Testis (tissue), 3 donors: ENCODE data around the gene MRPL41. TPM values are rescaled to one million over a fixed set of nuclear protein-coding genes. Genes with fewer than 3 reads are reported as not detected.
"Not testable (repeated sequence)": the region's sequence is repeated elsewhere in the genome, so short reads cannot be mapped to it uniquely, and the experiment has no call there.

Source experiments
- DNase-seq: peaks from one replicate; pipeline ENCODE4 v3.0.0-alpha.2; 2019
- H3K27ac ChIP-seq, 2 donors: fragments of 200-600 bp; sonication (generic); one replicate each; pipeline ENCODE4 v1.5.1; 2019
- H3K27me3 ChIP-seq: fragments of 200-600 bp; sonication (generic); one replicate; pipeline ENCODE4 v1.5.1; 2019
- H3K36me3 ChIP-seq: fragments of 200-600 bp; sonication (generic); one replicate; pipeline ENCODE4 v1.5.1; 2017; ENCODE audit warnings: low read depth; ENCODE audit errors: missing control alignments
- H3K4me1 ChIP-seq: fragments of 200-600 bp; sonication (generic); one replicate; pipeline ENCODE4 v1.5.1; 2019
- H3K4me3 ChIP-seq, 2 donors: fragments of 200-600 bp; sonication (generic); one replicate each; pipeline ENCODE4 v1.5.1; 2017 to 2019
- H3K9me3 ChIP-seq: fragments of 200-600 bp; sonication (generic); one replicate; pipeline ENCODE4 v1.5.1; 2017
- CTCF ChIP-seq, 3 experiments: fragments of 450-650 bp in 2 of 3; fragments of 200-600 bp in 1 of 3; sonication (generic) in 1 of 3; IDR thresholded peaks; one replicate each; pipeline ENCODE4 v1.5.1; 2016 to 2019; ENCODE audit warnings: antibody characterized with exemption in 3 of 3, mild to moderate bottlenecking in 2 of 3, moderate library complexity in 1 of 3
- POLR2A ChIP-seq: fragments of 450-650 bp; IDR thresholded peaks from one replicate; pipeline ENCODE4 v1.6.1; 2017; ENCODE audit warnings: antibody characterized with exemption, mild to moderate bottlenecking, moderate library complexity
- WGBS, 2 donors: methylation state at CpG; one replicate each; pipeline ENCODE4 v1.1.5; 2018; 5-methylcytosine and 5-hydroxymethylcytosine counted together
- intact Hi-C: fragments of 100-400 bp; cut with DNase I; formaldehyde crosslinking; loops from one replicate; pipeline ENCODE4 v1.15.1; 2023; ENCODE audit warnings: low total_unique reads
- polyA plus RNA-seq: library from polyadenylated mRNA; stranded (reverse); fragments of 350-450 nt; fragmentation: Illumina TruSeq; extraction: RNeasy Lipid Tissue Mini Kit (QIAGEN cat#74804); gene quantifications from one replicate; pipeline ENCODE4 v1.2.3, GENCODE V29; 2014; ENCODE audit warnings: low read depth, low replicate concordance; ENCODE audit not compliant: insufficient read depth
- total RNA-seq, 2 donors: library from RNA; depleted of rRNA; stranded (reverse); fragments of >200 nt; gene quantifications; one replicate each; pipeline ENCODE4 v1.2.3, GENCODE V29; 2016

The MRPL41 gene
- total and polyA plus RNA-seq, 3 donors from 2014 or later, result 25.9 to 55.0 (median 29.8) TPM

GRCh38 chr9:137552022-137552768, 516 bp downstream of the MRPL41 start:
- peaks cover 9% of the 10 kb centered on the region for H3K4me1 ChIP-seq
- intact Hi-C loops, result no loop called here
- TF ChIP-seq CTCF (IDR thresholded peaks at IDR 0.05) (no peak), POLR2A (no peak)

GRCh38 chr9:137553654-137554053, 2.0 kb downstream of the MRPL41 start:
- WGBS, 2 donors, result 76 to 86% methylated on average over 9 to 10 of the region's 10 CpGs
- H3K36me3 ChIP-seq, result not testable (repeated sequence)

More at GRCh38 chr9:137552022-137552768, 516 bp downstream of the MRPL41 start:
- peak; percentile 32 for DNase-seq
- WGBS, 2 donors, result 6 to 15% methylated on average over 29 to 50 of the region's 58 CpGs
- Histone ChIP-seq H3K9me3 (no peaks in the 10 kb centered on the region), H3K27ac (peak overlapping the region in 1 of 2 donors; percentile 77), H3K27me3 (no peaks in the 10 kb centered on the region), H3K4me3 (peak overlapping the region; percentile 71 to 83), H3K36me3 (no peaks in the 10 kb centered on the region)

GRCh38 chr9:137554349-137554748, 2.7 kb downstream of the MRPL41 start:
- H3K9me3 ChIP-seq, result no peaks in the 10 kb centered on the region
- intact Hi-C loops, result no loop called here
- no peak overlapping the region for H3K27ac ChIP-seq
- H3K4me1 ChIP-seq, result peaks cover 9% of the 10 kb centered on the region
- no peak for DNase-seq
- WGBS, 2 donors, result 84 to 88% methylated on average over 1 of the region's 1 CpG
- no peak for TF ChIP-seq CTCF (IDR thresholded peaks at IDR 0.05)
- no peak for TF ChIP-seq POLR2A
- no peaks in the 10 kb centered on the region for H3K27me3 ChIP-seq
- H3K4me3 ChIP-seq, result no peak overlapping the region
- no peaks in the 10 kb centered on the region for H3K36me3 ChIP-seq

More at GRCh38 chr9:137553654-137554053, 2.0 kb downstream of the MRPL41 start:
- DNase-seq, H3K4me3 ChIP-seq, H3K4me1 ChIP-seq, H3K27me3 ChIP-seq, H3K9me3 ChIP-seq, intact Hi-C loops, H3K27ac ChIP-seq: not testable (repeated sequence)

GRCh38 chr9:137555179-137555578, 3.5 kb downstream of the MRPL41 start:
- intact Hi-C loops, result no loop called here
- H3K36me3 ChIP-seq, result no peaks in the 10 kb centered on the region
- TF ChIP-seq CTCF (IDR thresholded peaks at IDR 0.05) (no peak), POLR2A (no peak)
- H3K27me3 ChIP-seq, result no peaks in the 10 kb centered on the region
- H3K27ac ChIP-seq, result no peak overlapping the region
- no peak overlapping the region for H3K4me3 ChIP-seq
- 93 to 96% methylated on average over 9 to 10 of the region's 10 CpGs for WGBS, 2 donors
- H3K4me1 ChIP-seq, result peaks cover 4% of the 10 kb centered on the region
- no peak for DNase-seq
- H3K9me3 ChIP-seq, result no peaks in the 10 kb centered on the region

GRCh38 chr9:137556069-137556838, 4.6 kb downstream of the MRPL41 start:
- Histone ChIP-seq H3K27ac (no peak overlapping the region), H3K9me3 (no peaks in the 10 kb centered on the region), H3K4me3 (no peak overlapping the region), H3K36me3 (no peaks in the 10 kb centered on the region), H3K27me3 (no peaks in the 10 kb centered on the region), H3K4me1 (peaks cover 4% of the 10 kb centered on the region)
- WGBS, 2 donors, result 79 to 80% methylated on average over 22 to 24 of the region's 24 CpGs
- intact Hi-C loops, result no loop called here
- TF ChIP-seq POLR2A (no peak), CTCF (IDR thresholded peaks at IDR 0.05) (no peak)
- no peak for DNase-seq
